ENCODE data around the gene EVX2. TPM values are rescaled to one million over a fixed set of nuclear protein-coding genes. Genes with fewer than 3 reads are reported as not detected.

EVX2 gene
- total and polyA plus RNA-seq, 2 donors (not counting 1 experiment from before 2014, with no cell fraction given): not detected

DNA sequence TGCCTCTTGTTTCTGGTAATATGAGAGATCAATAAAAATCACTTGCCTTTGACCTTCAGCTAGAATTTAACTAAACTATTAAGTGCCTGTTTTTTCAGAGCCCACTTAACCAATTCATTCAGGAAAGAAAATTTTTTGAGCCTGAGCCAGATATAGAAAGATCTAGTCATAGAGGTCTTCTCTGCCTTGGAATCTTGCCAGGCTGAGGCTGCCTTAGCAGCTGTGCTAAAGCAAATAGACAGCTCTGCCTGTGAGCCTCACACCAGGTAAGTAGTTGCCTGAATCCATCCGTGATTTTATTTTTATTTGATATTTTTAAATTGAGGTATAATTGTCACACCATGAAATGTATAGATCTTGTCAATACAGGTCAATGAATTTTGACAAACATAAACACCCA is 27.4 kb downstream of the EVX2 start:
- peaks cover 0 to 15% (median 5%) of the 10 kb centered on the region in 4 experiments for H3K27me3 ChIP-seq (replicated peaks in 1 of 4; ENCODE audit: control extremely low read depth in 1 of 4, control insufficient read depth in 3 of 4, insufficient read depth in 4 of 4, low read length in 3 of 4)
- no peak overlapping the region for H3K9ac ChIP-seq (ENCODE audit: low read length)
- no peaks in the 10 kb centered on the region for H3K4me1 ChIP-seq (ENCODE audit: control insufficient read depth in 2 of 2, insufficient read depth in 2 of 2, low read length in 2 of 2)
- H4K20me1 ChIP-seq (ENCODE audit: control insufficient read depth, insufficient read depth, low read length, poor library complexity, severe bottlenecking): no peaks in the 10 kb centered on the region
- TF ChIP-seq EZH2 (IDR thresholded peaks at IDR 0.05; ENCODE audit: borderline replicate concordance, insufficient read depth, low read depth, low read length, poor library complexity, severe bottlenecking): no peak
- TF ChIP-seq, protein P1, sequence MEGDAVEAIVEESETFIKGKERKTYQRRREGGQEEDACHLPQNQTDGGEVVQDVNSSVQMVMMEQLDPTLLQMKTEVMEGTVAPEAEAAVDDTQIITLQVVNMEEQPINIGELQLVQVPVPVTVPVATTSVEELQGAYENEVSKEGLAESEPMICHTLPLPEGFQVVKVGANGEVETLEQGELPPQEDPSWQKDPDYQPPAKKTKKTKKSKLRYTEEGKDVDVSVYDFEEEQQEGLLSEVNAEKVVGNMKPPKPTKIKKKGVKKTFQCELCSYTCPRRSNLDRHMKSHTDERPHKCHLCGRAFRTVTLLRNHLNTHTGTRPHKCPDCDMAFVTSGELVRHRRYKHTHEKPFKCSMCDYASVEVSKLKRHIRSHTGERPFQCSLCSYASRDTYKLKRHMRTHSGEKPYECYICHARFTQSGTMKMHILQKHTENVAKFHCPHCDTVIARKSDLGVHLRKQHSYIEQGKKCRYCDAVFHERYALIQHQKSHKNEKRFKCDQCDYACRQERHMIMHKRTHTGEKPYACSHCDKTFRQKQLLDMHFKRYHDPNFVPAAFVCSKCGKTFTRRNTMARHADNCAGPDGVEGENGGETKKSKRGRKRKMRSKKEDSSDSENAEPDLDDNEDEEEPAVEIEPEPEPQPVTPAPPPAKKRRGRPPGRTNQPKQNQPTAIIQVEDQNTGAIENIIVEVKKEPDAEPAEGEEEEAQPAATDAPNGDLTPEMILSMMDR (IDR thresholded peaks at IDR 0.05): no peak
- Mint-ChIP-seq H3K9me3 (ENCODE audit: insufficient read depth) (no peaks in the 10 kb centered on the region), H3K27me3 (peaks cover 46% of the 10 kb centered on the region), H3K4me3 (no peak overlapping the region), H3K4me1 (no peaks in the 10 kb centered on the region), H3K27ac (no peak overlapping the region)
- DNase-seq (no peak), ATAC-seq (ENCODE audit: low read depth) (no peak)
- ChIA-PET CTCF (no interaction called here), POLR2A (no interaction called here)
- no CpG with 5 or more reads among the region's 1 CpG for WGBS (ENCODE audit: insufficient coverage)
- no peaks in the 10 kb centered on the region for H3K36me3 ChIP-seq (replicated peaks in 1 of 2; ENCODE audit: control extremely low read depth in 1 of 2, control insufficient read depth in 1 of 2, extremely low read depth in 1 of 2, insufficient read depth in 2 of 2, low read length in 1 of 2)
- H3K4me2 ChIP-seq (replicated peaks; ENCODE audit: low read depth, low read length, poor library complexity, severe bottlenecking): no peak overlapping the region
- H3K27ac ChIP-seq (ENCODE audit: low read length in 2 of 2): no peak overlapping the region
- intact Hi-C loops (cut with micrococcal nuclease): no loop called here
- H3K79me2 ChIP-seq (ENCODE audit: control insufficient read depth, insufficient read depth, low read length): no peaks in the 10 kb centered on the region
- H3K9me3 ChIP-seq (ENCODE audit: control extremely low read depth in 1 of 3, control insufficient read depth in 2 of 3, insufficient read depth in 1 of 3, low read length in 2 of 3): no peaks in the 10 kb centered on the region
- H3K4me3 ChIP-seq (ENCODE audit: control extremely low read depth in 1 of 5, extremely low read depth in 1 of 5, insufficient read depth in 1 of 5, low read depth in 2 of 5, low read length in 4 of 5): no peak overlapping the region
- H2AFZ ChIP-seq (ENCODE audit: insufficient read depth, low read depth, low read length, poor library complexity, severe bottlenecking): no peak overlapping the region

DNA sequence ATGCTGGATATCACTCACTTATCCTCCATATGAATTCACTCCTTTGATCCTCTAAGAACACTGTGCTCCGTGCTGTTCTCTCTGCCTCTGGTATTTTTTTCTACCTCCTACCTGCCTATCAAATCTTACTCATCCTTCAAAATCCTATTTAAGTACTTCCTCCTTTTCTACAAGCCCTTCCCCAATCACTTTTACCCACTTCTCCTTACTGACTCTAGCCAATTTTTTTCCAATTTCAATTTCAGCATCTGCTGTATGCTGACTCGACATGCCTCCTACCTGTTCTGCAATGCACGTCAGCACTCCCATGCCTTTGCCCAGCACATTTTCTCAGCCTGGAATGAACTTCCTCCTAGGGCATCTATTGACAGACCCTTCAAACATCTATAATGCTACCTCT is 44.4 kb downstream of the EVX2 start:
- TF ChIP-seq, protein P1 (IDR thresholded peaks at IDR 0.05): no peak
- TF ChIP-seq EZH2 (IDR thresholded peaks at IDR 0.05; ENCODE audit: borderline replicate concordance, insufficient read depth, low read depth, low read length, poor library complexity, severe bottlenecking): no peak
- H3K4me3 Mint-ChIP-seq: no peak overlapping the region
- H3K27me3 Mint-ChIP-seq: peaks cover 33% of the 10 kb centered on the region
- Histone ChIP-seq H3K27me3 (replicated peaks in 1 of 4; ENCODE audit: control extremely low read depth in 1 of 4, control insufficient read depth in 3 of 4, insufficient read depth in 4 of 4, low read length in 3 of 4) (peaks cover 0 to 6% (median 0%) of the 10 kb centered on the region in 4 experiments), H3K4me1 (ENCODE audit: control insufficient read depth in 2 of 2, insufficient read depth in 2 of 2, low read length in 2 of 2) (no peaks in the 10 kb centered on the region), H3K79me2 (ENCODE audit: control insufficient read depth, insufficient read depth, low read length) (no peaks in the 10 kb centered on the region), H3K36me3 (replicated peaks in 1 of 2; ENCODE audit: control extremely low read depth in 1 of 2, control insufficient read depth in 1 of 2, extremely low read depth in 1 of 2, insufficient read depth in 2 of 2, low read length in 1 of 2) (no peaks in the 10 kb centered on the region), H3K9me3 (ENCODE audit: control extremely low read depth in 1 of 3, control insufficient read depth in 2 of 3, insufficient read depth in 1 of 3, low read length in 2 of 3) (peaks cover 0 to 8% (median 1%) of the 10 kb centered on the region in 3 donors), H3K4me3 (ENCODE audit: control extremely low read depth in 1 of 5, extremely low read depth in 1 of 5, insufficient read depth in 1 of 5, low read depth in 2 of 5, low read length in 4 of 5) (no peak overlapping the region), H4K20me1 (ENCODE audit: control insufficient read depth, insufficient read depth, low read length, poor library complexity, severe bottlenecking) (no peaks in the 10 kb centered on the region), H3K9ac (ENCODE audit: low read length) (no peak overlapping the region), H2AFZ (ENCODE audit: insufficient read depth, low read depth, low read length, poor library complexity, severe bottlenecking) (no peak overlapping the region), H3K27ac (ENCODE audit: low read length in 2 of 2) (no peak overlapping the region), H3K4me2 (replicated peaks; ENCODE audit: low read depth, low read length, poor library complexity, severe bottlenecking) (no peak overlapping the region)
- intact Hi-C loops (cut with micrococcal nuclease): no loop called here
- ATAC-seq (ENCODE audit: low read depth) (no peak), DNase-seq (no peak)
- peaks cover 2% of the 10 kb centered on the region for H3K9me3 Mint-ChIP-seq (ENCODE audit: insufficient read depth)
- ChIA-PET CTCF (no interaction called here), POLR2A (no interaction called here)
- 29% methylated on average over 3 of the region's 3 CpGs for WGBS (ENCODE audit: insufficient coverage)
- no peak overlapping the region for H3K27ac Mint-ChIP-seq
- H3K4me1 Mint-ChIP-seq: no peaks in the 10 kb centered on the region
